ENCODE data around the gene ENTR1.

DNA sequence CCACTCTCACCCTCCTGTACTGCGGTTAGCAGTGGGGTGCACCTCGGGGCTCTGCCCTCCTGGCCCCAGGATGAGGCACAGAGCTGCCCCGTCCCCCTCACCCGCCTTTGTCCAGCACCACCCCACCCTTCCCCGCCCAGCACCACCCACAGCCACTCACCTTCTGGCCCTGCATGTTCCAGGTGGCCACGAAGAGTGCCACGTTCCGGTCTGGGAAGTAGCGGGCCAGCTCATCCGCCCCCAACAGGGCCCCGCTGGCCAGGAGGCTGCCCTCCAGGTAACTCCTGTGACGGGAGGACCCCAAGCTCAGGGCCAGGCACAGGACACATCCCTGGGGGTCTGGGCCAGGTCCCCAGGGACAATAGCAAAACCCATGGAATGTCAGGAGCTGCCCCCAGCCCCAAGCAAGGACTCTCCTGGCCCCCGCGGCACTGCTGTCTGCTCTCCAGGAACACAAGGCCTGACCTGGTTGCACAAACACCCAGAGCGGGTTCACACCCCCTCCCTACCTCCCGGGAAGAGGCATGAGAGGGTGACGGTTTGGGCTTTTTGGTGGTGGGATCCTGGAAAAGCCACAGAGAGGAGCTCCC, 24.3 kb upstream of the ENTR1 start:
- TF ChIP-seq, protein P1, sequence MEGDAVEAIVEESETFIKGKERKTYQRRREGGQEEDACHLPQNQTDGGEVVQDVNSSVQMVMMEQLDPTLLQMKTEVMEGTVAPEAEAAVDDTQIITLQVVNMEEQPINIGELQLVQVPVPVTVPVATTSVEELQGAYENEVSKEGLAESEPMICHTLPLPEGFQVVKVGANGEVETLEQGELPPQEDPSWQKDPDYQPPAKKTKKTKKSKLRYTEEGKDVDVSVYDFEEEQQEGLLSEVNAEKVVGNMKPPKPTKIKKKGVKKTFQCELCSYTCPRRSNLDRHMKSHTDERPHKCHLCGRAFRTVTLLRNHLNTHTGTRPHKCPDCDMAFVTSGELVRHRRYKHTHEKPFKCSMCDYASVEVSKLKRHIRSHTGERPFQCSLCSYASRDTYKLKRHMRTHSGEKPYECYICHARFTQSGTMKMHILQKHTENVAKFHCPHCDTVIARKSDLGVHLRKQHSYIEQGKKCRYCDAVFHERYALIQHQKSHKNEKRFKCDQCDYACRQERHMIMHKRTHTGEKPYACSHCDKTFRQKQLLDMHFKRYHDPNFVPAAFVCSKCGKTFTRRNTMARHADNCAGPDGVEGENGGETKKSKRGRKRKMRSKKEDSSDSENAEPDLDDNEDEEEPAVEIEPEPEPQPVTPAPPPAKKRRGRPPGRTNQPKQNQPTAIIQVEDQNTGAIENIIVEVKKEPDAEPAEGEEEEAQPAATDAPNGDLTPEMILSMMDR (IDR thresholded peaks at IDR 0.05): no peak
- no peak for TF ChIP-seq POLR2A (IDR thresholded peaks at IDR 0.05)
